Liver (tissue), 9 donors: Measurements from ENCODE around the gene RAPGEF1. TPM values are rescaled to one million over a fixed set of nuclear protein-coding genes. Genes with fewer than 3 reads are reported as not detected.

Source experiments
- DNase-seq: peaks from one replicate; pipeline ENCODE4 v3.0.0-alpha.2; 2017; ENCODE audit warnings: low spot score
- H3K27ac ChIP-seq, 2 donors: one replicate each; pipeline ENCODE4 v1.7.0; 2013; ENCODE audit warnings: inconsistent platforms in 2 of 2, low read length in 2 of 2, control low read depth in 1 of 2, low read depth in 1 of 2, mild to moderate bottlenecking in 1 of 2
- H3K27me3 ChIP-seq, 4 donors: one replicate each; pipeline versions ENCODE4 v1.6.1 to v1.7.0; 2013; ENCODE audit warnings: low read length in 3 of 4, inconsistent platforms in 1 of 4, mild to moderate bottlenecking in 1 of 4, moderate library complexity in 1 of 4; ENCODE audit not compliant: control insufficient read depth in 4 of 4, insufficient read depth in 4 of 4
- H3K36me3 ChIP-seq, 4 donors: one replicate each; pipeline versions ENCODE4 v1.6.1 to v1.7.0; 2013; ENCODE audit warnings: low read length in 3 of 4, mild to moderate bottlenecking in 3 of 4, low read depth in 1 of 4, moderate library complexity in 1 of 4; ENCODE audit not compliant: control insufficient read depth in 4 of 4, insufficient read depth in 3 of 4
- H3K4me1 ChIP-seq, 4 donors: one replicate each; pipeline versions ENCODE4 v1.6.1 to v1.7.0; 2013; ENCODE audit warnings: low read length in 3 of 4, mild to moderate bottlenecking in 3 of 4, moderate library complexity in 1 of 4; ENCODE audit not compliant: control insufficient read depth in 4 of 4, insufficient read depth in 4 of 4
- H3K4me3 ChIP-seq, 3 donors: one replicate each; pipeline versions ENCODE4 v1.6.1 to v1.7.0; 2013; ENCODE audit warnings: low read length in 3 of 3, control low read depth in 1 of 3, low read depth in 1 of 3, mild to moderate bottlenecking in 1 of 3
- H3K9ac ChIP-seq, 2 donors: one replicate each; pipeline ENCODE4 v1.7.0; 2013; ENCODE audit warnings: low read length in 2 of 2, mild to moderate bottlenecking in 2 of 2, moderate library complexity in 2 of 2, control low read depth in 1 of 2, low read depth in 1 of 2
- H3K9me3 ChIP-seq, 4 donors: one replicate each; pipeline versions ENCODE4 v1.6.1 to v1.7.0; 2013; ENCODE audit warnings: low read length in 3 of 4; ENCODE audit not compliant: control insufficient read depth in 4 of 4
- EGR1 ChIP-seq, 2 donors: IDR thresholded peaks; 2 replicates each; pipeline ENCODE4 v1.6.1; 2016 to 2018; ENCODE audit warnings: antibody characterized with exemption in 2 of 2, low read depth in 2 of 2
- FOXA1 ChIP-seq: IDR thresholded peaks from 2 replicates; pipeline ENCODE4 v1.6.1; 2016; ENCODE audit warnings: antibody characterized with exemption
- GABPA ChIP-seq, 2 donors: IDR thresholded peaks in 1 of 2; conservative IDR thresholded peaks in 1 of 2; 2 replicates each; pipeline ENCODE4 v1.6.1; 2016; ENCODE audit warnings: antibody characterized with exemption in 2 of 2, mild to moderate bottlenecking in 1 of 2, moderate library complexity in 1 of 2
- HNF4A ChIP-seq, 2 donors: conservative IDR thresholded peaks; 2 replicates each; pipeline ENCODE4 v1.6.1; 2016; ENCODE audit warnings: antibody characterized with exemption in 2 of 2, mild to moderate bottlenecking in 2 of 2
- HNF4G ChIP-seq: IDR thresholded peaks from 2 replicates; pipeline ENCODE4 v1.6.1; 2016; ENCODE audit warnings: antibody characterized with exemption
- JUND ChIP-seq, 2 donors: IDR thresholded peaks; 2 replicates each; pipeline ENCODE4 v1.6.1; 2016; ENCODE audit warnings: antibody characterized with exemption in 2 of 2
- NR2F2 ChIP-seq: IDR thresholded peaks from 2 replicates; pipeline ENCODE4 v1.6.1; 2016; ENCODE audit warnings: antibody characterized with exemption
- RAD21 ChIP-seq, 2 donors: IDR thresholded peaks; 2 replicates each; pipeline ENCODE4 v1.6.1; 2016; ENCODE audit warnings: antibody characterized with exemption in 2 of 2, mild to moderate bottlenecking in 2 of 2
- REST ChIP-seq: IDR thresholded peaks from 2 replicates; pipeline ENCODE4 v1.6.1; 2016; ENCODE audit warnings: antibody characterized with exemption, mild to moderate bottlenecking
- RXRA ChIP-seq, 2 donors: IDR thresholded peaks; 2 replicates each; pipeline ENCODE4 v1.6.1; 2017 to 2018; ENCODE audit warnings: antibody characterized with exemption in 2 of 2, mild to moderate bottlenecking in 1 of 2
- SP1 ChIP-seq: IDR thresholded peaks from 2 replicates; pipeline ENCODE4 v1.6.1; 2018; ENCODE audit warnings: antibody characterized with exemption, mild to moderate bottlenecking
- TAF1 ChIP-seq: conservative IDR thresholded peaks from 2 replicates; pipeline ENCODE4 v1.6.1; 2016; ENCODE audit warnings: antibody characterized with exemption, mild to moderate bottlenecking
- YY1 ChIP-seq: IDR thresholded peaks from 2 replicates; pipeline ENCODE4 v1.6.1; 2016; ENCODE audit warnings: antibody characterized with exemption, mild to moderate bottlenecking
- WGBS: extraction: QIAGEN DNeasy Blood & Tissue Kit; methylation state at CpG from one replicate; pipeline ENCODE4 v1.1.7; 2013; 5-methylcytosine and 5-hydroxymethylcytosine counted together
- polyA plus RNA-seq, 2 donors: library from polyadenylated mRNA; stranded (reverse) in 1 of 2; unstranded in 1 of 2; fragments of 200-250 nt in 1 of 2; fragments of >200 nt in 1 of 2; fragmentation: Nextera tagmentation in 1 of 2; extraction: Ambion mirVana in 1 of 2; gene quantifications; one replicate each; pipeline versions ENCODE4 v1.2.1 to v1.2.3, GENCODE V29; 2013 to 2015
- total RNA-seq, 2 donors: library from RNA; depleted of rRNA; stranded (reverse); fragments of >200 nt; gene quantifications; one replicate each; pipeline ENCODE4 v1.2.3, GENCODE V29; 2014
- TF ChIP-seq, protein P1 (sequence below): IDR thresholded peaks from 2 replicates; pipeline ENCODE4 v1.6.1; 2016; ENCODE audit warnings: antibody characterized with exemption
- TF ChIP-seq, protein P2 (sequence below): IDR thresholded peaks from 2 replicates; pipeline ENCODE4 v1.6.1; 2016; ENCODE audit warnings: antibody characterized with exemption
- donor health status: healthy.
- donor health status: healthy.
- donor health status: healthy.
- donor health status: healthy.
- donor health status: healthy.

The RAPGEF1 gene
- total and polyA plus RNA-seq, 4 donors = 5.6 to 19.7 (median 16.8) TPM

- Histone ChIP-seq H3K36me3 (peaks cover 11 to 30% (median 16%) of the 10 kb centered on the region in 4 donors), H3K27me3 (no peaks in the 10 kb centered on the region), H3K4me3 (no peak overlapping the region), H3K27ac (no peak overlapping the region), H3K9me3 (no peaks in the 10 kb centered on the region), H3K9ac (no peak overlapping the region), H3K4me1 (no peaks in the 10 kb centered on the region)
- 77% methylated on average over 6 of the region's 6 CpGs for WGBS
- no peak for DNase-seq
- peak in 1 of 2 donors; percentile 61 for TF ChIP-seq RAD21 (IDR thresholded peaks at IDR 0.05)
- TF ChIP-seq YY1 = no peak
- TF ChIP-seq SP1 = peak; percentile 64
- no peak for TF ChIP-seq HNF4G
- peak in 1 of 2 donors; percentile 67 for TF ChIP-seq RXRA (IDR thresholded peaks at IDR 0.05)
- TF ChIP-seq HNF4A (conservative IDR thresholded peaks at IDR 0.05) = peak; percentile 11 to 75
These were observed 114.4 kb downstream of the RAPGEF1 start for GRCh38 chr9:131625508-131625787.

GRCh38 chr9:131624636-131625507 lies 115.0 kb downstream of the RAPGEF1 start:
- Histone ChIP-seq H3K9ac (no peak overlapping the region), H3K36me3 (peaks cover 9 to 33% (median 17%) of the 10 kb centered on the region in 4 donors), H3K4me3 (no peak overlapping the region), H3K9me3 (no peaks in the 10 kb centered on the region), H3K4me1 (no peaks in the 10 kb centered on the region), H3K27me3 (no peaks in the 10 kb centered on the region), H3K27ac (no peak overlapping the region)
- WGBS = 89% methylated on average over 13 of the region's 13 CpGs
- DNase-seq = no peak
- TF ChIP-seq GABPA (IDR thresholded peaks at IDR 0.05 in 1 of 2, conservative IDR thresholded peaks at IDR 0.05 in 1 of 2) (no peak), EGR1 (IDR thresholded peaks at IDR 0.05; ENCODE audit: low read depth in 2 of 2) (no peak), SP1 (no peak)
- TF ChIP-seq, protein P1, sequence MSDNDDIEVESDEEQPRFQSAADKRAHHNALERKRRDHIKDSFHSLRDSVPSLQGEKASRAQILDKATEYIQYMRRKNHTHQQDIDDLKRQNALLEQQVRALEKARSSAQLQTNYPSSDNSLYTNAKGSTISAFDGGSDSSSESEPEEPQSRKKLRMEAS = no peak
- TF ChIP-seq, protein P2, sequence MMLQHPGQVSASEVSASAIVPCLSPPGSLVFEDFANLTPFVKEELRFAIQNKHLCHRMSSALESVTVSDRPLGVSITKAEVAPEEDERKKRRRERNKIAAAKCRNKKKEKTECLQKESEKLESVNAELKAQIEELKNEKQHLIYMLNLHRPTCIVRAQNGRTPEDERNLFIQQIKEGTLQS = no peak

DNA sequence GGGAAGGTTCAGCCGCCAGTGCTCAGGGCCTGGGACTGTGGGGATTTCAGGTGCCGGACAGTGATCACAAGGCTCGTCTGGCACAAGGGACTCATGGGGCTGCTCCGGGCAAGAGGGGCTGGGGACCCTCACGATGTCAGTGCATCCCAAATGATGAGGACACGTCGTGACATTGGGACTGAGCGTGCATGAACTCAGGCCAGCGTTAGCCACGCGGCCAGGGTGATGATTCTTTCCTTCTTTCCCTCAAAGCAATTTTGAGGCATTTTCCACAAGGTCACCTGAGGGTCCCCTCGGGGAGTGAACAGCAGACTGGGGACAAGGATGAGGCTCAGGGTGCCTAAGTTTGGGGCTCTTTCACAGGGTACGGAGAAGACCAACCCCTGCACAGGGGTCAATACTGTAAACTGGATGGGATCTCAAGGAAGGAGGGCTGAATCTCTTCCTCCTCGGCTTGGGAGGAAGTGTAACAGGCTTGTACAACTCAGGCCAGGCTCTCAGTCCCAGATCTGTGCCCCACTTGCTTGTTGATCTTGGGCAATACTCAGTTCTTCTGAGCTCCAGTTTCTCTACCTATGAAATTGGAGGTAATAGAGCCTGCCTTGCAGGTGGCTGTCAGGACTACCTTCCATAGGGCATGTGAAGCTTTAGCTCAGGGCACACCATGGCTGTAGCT lies 116.1 kb downstream of the RAPGEF1 start:
- Histone ChIP-seq H3K4me3 (no peak overlapping the region), H3K27me3 (no peaks in the 10 kb centered on the region), H3K9ac (no peak overlapping the region), H3K4me1 (no peaks in the 10 kb centered on the region), H3K36me3 (peaks cover 8 to 42% (median 22%) of the 10 kb centered on the region in 4 donors), H3K27ac (no peak overlapping the region), H3K9me3 (no peaks in the 10 kb centered on the region)
- no peak for DNase-seq
- 94% methylated on average over 14 of the region's 14 CpGs for WGBS
- TF ChIP-seq EGR1 (IDR thresholded peaks at IDR 0.05; ENCODE audit: low read depth in 2 of 2) (no peak), FOXA1 (no peak), NR2F2 (no peak)

DNA sequence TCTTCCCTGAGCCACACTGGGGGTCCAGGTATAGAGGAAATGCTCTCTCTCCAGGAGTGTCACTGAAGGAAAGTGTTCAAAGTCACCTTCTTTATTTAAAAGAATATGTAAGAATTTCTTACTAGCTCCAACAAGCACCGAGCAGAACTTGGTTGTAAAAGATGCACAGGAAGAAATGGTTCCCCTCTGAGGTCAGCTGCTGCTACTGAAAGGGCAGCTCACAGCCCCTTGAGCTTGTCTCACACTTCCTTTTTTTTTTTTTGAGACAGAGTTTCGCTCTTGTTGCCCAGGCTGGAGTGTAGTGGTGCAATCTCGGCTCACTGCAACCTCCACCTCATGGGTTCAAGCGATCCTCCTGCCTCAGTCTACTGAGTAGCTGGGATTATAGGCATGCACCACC lies 117.4 kb downstream of the RAPGEF1 start:
- no peak for DNase-seq
- TF ChIP-seq HNF4A (conservative IDR thresholded peaks at IDR 0.05) = no peak
- no peak for TF ChIP-seq FOXA1
- TF ChIP-seq JUND (IDR thresholded peaks at IDR 0.05) = no peak
- TF ChIP-seq NR2F2 = no peak
- TF ChIP-seq GABPA (IDR thresholded peaks at IDR 0.05 in 1 of 2, conservative IDR thresholded peaks at IDR 0.05 in 1 of 2) = no peak
- no peak for TF ChIP-seq REST
- TF ChIP-seq, protein P2 = no peak
- TF ChIP-seq TAF1 = no peak
- TF ChIP-seq YY1 = no peak
- Histone ChIP-seq H3K27ac (no peak overlapping the region), H3K27me3 (no peaks in the 10 kb centered on the region), H3K9me3 (no peaks in the 10 kb centered on the region), H3K4me3 (no peak overlapping the region), H3K36me3 (peaks cover 8 to 43% (median 22%) of the 10 kb centered on the region in 4 donors), H3K9ac (no peak overlapping the region), H3K4me1 (no peaks in the 10 kb centered on the region)
- WGBS = 82% methylated on average over 4 of the region's 4 CpGs
